ENCODE measurements around the gene KNTC1.
"Not testable (repeated sequence)": the region's sequence is repeated elsewhere in the genome, so short reads cannot be mapped to it uniquely, and the experiment has no call there.

Gene KNTC1

GRCh38 chr12:122526683-122527477 is at the start of gene KNTC1, which contains the start of gene RSRC2:
Gene KNTC1 (plus strand): TSS chr12:122527249. CDS start chr12:122530064, 2,815 bp downstream.
Gene RSRC2 (minus strand): TSS chr12:122526936. CDS start chr12:122526853, 83 bp downstream.
- DNase-seq = peak; percentile 97

GRCh38 chr12:122480753-122481152 is 46.3 kb upstream of the KNTC1 start:
- no peak for DNase-seq

GRCh38 chr12:122481861-122482260 is 45.2 kb upstream of the KNTC1 start:
- DNase-seq = no peak

- DNase-seq = no peak
Observed at GRCh38 chr12:122483969-122484368, 43.1 kb upstream of the KNTC1 start.

- not testable (repeated sequence) for DNase-seq
Observed at GRCh38 chr12:122484385-122484784, 42.7 kb upstream of the KNTC1 start.

- DNase-seq = not testable (repeated sequence)
Observed at GRCh38 chr12:122486360-122486759, 40.7 kb upstream of the KNTC1 start.

- no peak for DNase-seq
Observed at GRCh38 chr12:122486805-122487426, 40.1 kb upstream of the KNTC1 start.

GRCh38 chr12:122487807-122488206 is 39.2 kb upstream of the KNTC1 start:
- DNase-seq = not testable (repeated sequence)

GRCh38 chr12:122489038-122489437 is 38.0 kb upstream of the KNTC1 start:
- DNase-seq = no peak

- DNase-seq = no peak
Observed at GRCh38 chr12:122491991-122492390, 35.1 kb upstream of the KNTC1 start.

GRCh38 chr12:122493222-122493621 is 33.8 kb upstream of the KNTC1 start:
- not testable (repeated sequence) for DNase-seq

- DNase-seq = no peak
Observed at GRCh38 chr12:122495258-122495657, 31.8 kb upstream of the KNTC1 start.

GRCh38 chr12:122499991-122500684 is 26.9 kb upstream of the KNTC1 start:
- peak; percentile 29 for DNase-seq

- peak; percentile 97 for DNase-seq
Observed at GRCh38 chr12:122500685-122501488, 26.2 kb upstream of the KNTC1 start, which contains the start of gene ZCCHC8. Gene ZCCHC8 (minus strand): TSS chr12:122500932. CDS start chr12:122500840, 92 bp downstream.

- no peak for DNase-seq
Observed at GRCh38 chr12:122501489-122501989, 25.5 kb upstream of the KNTC1 start.

- no peak for DNase-seq
Observed at GRCh38 chr12:122503147-122503751, 23.8 kb upstream of the KNTC1 start.

GRCh38 chr12:122503783-122504590 is 23.1 kb upstream of the KNTC1 start:
- no peak for DNase-seq

- no peak for DNase-seq
Observed at GRCh38 chr12:122505419-122506051, 21.5 kb upstream of the KNTC1 start.

GRCh38 chr12:122506393-122506938 is 20.6 kb upstream of the KNTC1 start:
- DNase-seq = no peak

GRCh38 chr12:122508163-122508562 is 18.9 kb upstream of the KNTC1 start:
- no peak for DNase-seq

All from activated CD4-positive, alpha-beta T cell treated with anti-CD3 and anti-CD28 coated beads, Interleukin-2, amount 50 U/mL, for 1 hour (primary cell).